Measurements from ENCODE around the gene SPHK2. TPM values are rescaled to one million over a fixed set of nuclear protein-coding genes. Genes with fewer than 3 reads are reported as not detected.
A peak's percentile ranks its signal among the peaks of the same experiment; 100 is the strongest.

The SPHK2 gene
- total RNA-seq, 2 experiments from 2014 or later: 14.1 to 15.3 TPM

GRCh38 chr19:48624791-48625723, 5.8 kb downstream of the SPHK2 start:
- no peak for TF ChIP-seq CTCF (IDR thresholded peaks at IDR 0.05)
- Histone ChIP-seq H3K36me3 (ENCODE audit: insufficient read depth, low read length) (peaks cover 16% of the 10 kb centered on the region), H3K4me3 (ENCODE audit: low read length) (no peak overlapping the region), H3K9me3 (ENCODE audit: control insufficient read depth in 1 of 2, insufficient read depth in 1 of 2, low read length in 2 of 2) (no peaks in the 10 kb centered on the region), H3K4me1 (ENCODE audit: insufficient read depth, low read length) (peaks cover 36% of the 10 kb centered on the region), H3K27me3 (ENCODE audit: control insufficient read depth in 1 of 2, insufficient read depth in 2 of 2, low read length in 2 of 2) (no peaks in the 10 kb centered on the region), H3K27ac (ENCODE audit: low read depth in 1 of 2, low read length in 2 of 2) (peak overlapping the region; percentile 21 to 57)
- peak in 2 of 14 experiments; percentile 15 to 48 for DNase-seq
- H3K36me3 Mint-ChIP-seq (ENCODE audit: low read depth): peaks cover 36% of the 10 kb centered on the region
- ATAC-seq (ENCODE audit: poor library complexity): no peak
- intact Hi-C loops (cut with DNase I, micrococcal nuclease): loop anchor here in 1 of 2 experiments (1.0 to 10.0 kb wide), 2 partner anchors 9 to 370 kb away; partner anchors contain the start of genes GYS1 and RUVBL2
- peak overlapping the region; percentile 77 for H3K27ac Mint-ChIP-seq
- H3K27me3 Mint-ChIP-seq: no peaks in the 10 kb centered on the region
- H3K4me1 Mint-ChIP-seq (ENCODE audit: low read depth): peaks cover 31% of the 10 kb centered on the region
- H3K9me3 Mint-ChIP-seq: no peaks in the 10 kb centered on the region
- ChIA-PET POLR2A (interaction anchor here (3.1 to 3.6 kb wide), 2 partner anchors 9 to 12 kb away, joined by 34 to 38 read pairs; partner anchors contain the start of gene DBP), CTCF (no interaction called here)
- peak overlapping the region; percentile 86 for H3K4me3 Mint-ChIP-seq

GRCh38 chr19:48625891-48626327, 6.6 kb downstream of the SPHK2 start:
- ATAC-seq (ENCODE audit: poor library complexity): no peak
- H3K36me3 ChIP-seq (ENCODE audit: insufficient read depth, low read length): peaks cover 25% of the 10 kb centered on the region
- no peaks in the 10 kb centered on the region for H3K27me3 Mint-ChIP-seq
- H3K36me3 Mint-ChIP-seq (ENCODE audit: low read depth): peaks cover 44% of the 10 kb centered on the region
- peak in 2 of 14 experiments; percentile 14 to 43 for DNase-seq
- no peaks in the 10 kb centered on the region for H3K9me3 Mint-ChIP-seq
- H3K4me3 Mint-ChIP-seq: no peak overlapping the region
- no peak for TF ChIP-seq CTCF (IDR thresholded peaks at IDR 0.05)
- H3K27me3 ChIP-seq (ENCODE audit: control insufficient read depth in 1 of 2, insufficient read depth in 2 of 2, low read length in 2 of 2): no peaks in the 10 kb centered on the region
- H3K27ac ChIP-seq (ENCODE audit: low read depth in 1 of 2, low read length in 2 of 2): no peak overlapping the region
- intact Hi-C loops (cut with DNase I, micrococcal nuclease): loop anchor here in 1 of 2 experiments (10.0 kb wide), 1 partner anchor 369 kb away; the partner anchor contains the start of genes GYS1 and RUVBL2
- no peaks in the 10 kb centered on the region for H3K9me3 ChIP-seq (ENCODE audit: control insufficient read depth in 1 of 2, insufficient read depth in 1 of 2, low read length in 2 of 2)
- H3K4me1 Mint-ChIP-seq (ENCODE audit: low read depth): peaks cover 29% of the 10 kb centered on the region
- no peak overlapping the region for H3K4me3 ChIP-seq (ENCODE audit: low read length)
- peak overlapping the region; percentile 32 for H3K27ac Mint-ChIP-seq
- ChIA-PET POLR2A (no interaction called here), CTCF (no interaction called here)
- H3K4me1 ChIP-seq (ENCODE audit: insufficient read depth, low read length): peaks cover 40% of the 10 kb centered on the region

- DNase-seq: peak in 4 of 14 experiments; percentile 18 to 51 (median 36)
- H3K9me3 ChIP-seq (ENCODE audit: control insufficient read depth in 1 of 2, insufficient read depth in 1 of 2, low read length in 2 of 2): no peaks in the 10 kb centered on the region
- H3K4me1 ChIP-seq (ENCODE audit: insufficient read depth, low read length): peaks cover 43% of the 10 kb centered on the region
- TF ChIP-seq CTCF (IDR thresholded peaks at IDR 0.05): no peak
- intact Hi-C loops (cut with DNase I, micrococcal nuclease): loop anchor here in 1 of 2 experiments (10.0 kb wide), 1 partner anchor 367 kb away; the partner anchor contains the start of genes GYS1 and RUVBL2
- ATAC-seq (ENCODE audit: poor library complexity): no peak
- no peaks in the 10 kb centered on the region for H3K27me3 ChIP-seq (ENCODE audit: control insufficient read depth in 1 of 2, insufficient read depth in 2 of 2, low read length in 2 of 2)
- ChIA-PET CTCF (interaction anchor here (0.7 kb wide), 1 partner anchor 98 kb away, joined by 3 read pairs; no protein-coding TSS in a partner anchor), POLR2A (interaction anchor here (1.1 to 5.0 kb wide), 3 partner anchors 9 to 18 kb away, joined by 4 to 33 read pairs (median 7); partner anchors contain the start of genes DBP, RPL18 and SPHK2)
- peaks cover 49% of the 10 kb centered on the region for H3K36me3 Mint-ChIP-seq (ENCODE audit: low read depth)
- H3K4me3 Mint-ChIP-seq: no peak overlapping the region
- H3K9me3 Mint-ChIP-seq: no peaks in the 10 kb centered on the region
- H3K4me1 Mint-ChIP-seq (ENCODE audit: low read depth): peaks cover 37% of the 10 kb centered on the region
- peaks cover 39% of the 10 kb centered on the region for H3K36me3 ChIP-seq (ENCODE audit: insufficient read depth, low read length)
- H3K4me3 ChIP-seq (ENCODE audit: low read length): no peak overlapping the region
- no peak overlapping the region for H3K27ac ChIP-seq (ENCODE audit: low read depth in 1 of 2, low read length in 2 of 2)
- no peaks in the 10 kb centered on the region for H3K27me3 Mint-ChIP-seq
- H3K27ac Mint-ChIP-seq: no peak overlapping the region
These were observed 8.0 kb downstream of the SPHK2 start for GRCh38 chr19:48627201-48627864.

Data from CD4-positive, alpha-beta T cell (primary cell).